ENCODE data around the gene SPEG.
"Not testable (repeated sequence)": the region's sequence is repeated elsewhere in the genome, so short reads cannot be mapped to it uniquely, and the experiment has no call there.

The SPEG gene

DNA sequence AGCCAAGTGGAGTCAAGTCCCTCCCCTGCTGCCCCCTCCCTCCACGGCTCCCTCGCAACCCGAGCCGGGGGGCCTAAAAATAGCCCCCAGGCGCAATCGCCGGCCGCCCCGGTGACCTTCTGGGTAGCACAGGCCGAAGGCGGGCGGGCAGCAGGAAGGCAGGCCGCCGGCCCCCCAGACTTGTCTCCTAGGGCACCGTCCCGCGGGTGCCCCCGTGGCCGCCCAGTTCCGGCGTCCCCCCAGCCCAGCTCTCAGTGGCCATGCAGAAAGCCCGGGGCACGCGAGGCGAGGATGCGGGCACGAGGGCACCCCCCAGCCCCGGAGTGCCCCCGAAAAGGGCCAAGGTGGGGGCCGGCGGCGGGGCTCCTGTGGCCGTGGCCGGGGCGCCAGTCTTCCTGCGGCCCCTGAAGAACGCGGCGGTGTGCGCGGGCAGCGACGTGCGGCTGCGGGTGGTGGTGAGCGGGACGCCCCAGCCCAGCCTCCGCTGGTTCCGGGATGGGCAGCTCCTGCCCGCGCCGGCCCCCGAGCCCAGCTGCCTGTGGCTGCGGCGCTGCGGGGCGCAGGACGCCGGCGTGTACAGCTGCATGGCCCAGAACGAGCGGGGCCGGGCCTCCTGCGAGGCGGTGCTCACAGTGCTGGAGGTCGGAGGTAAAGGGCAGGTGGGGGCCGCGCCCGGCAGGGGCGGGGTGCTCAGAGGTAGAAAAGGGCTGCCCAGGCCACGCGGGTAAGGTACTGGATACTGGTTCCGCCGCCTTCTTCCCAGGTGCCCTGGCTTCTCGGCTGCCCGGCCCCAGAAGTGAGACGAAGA, at the start of gene SPEG:
Gene SPEG (plus strand): TSS at position 126 of the 808 bp plus-strand sequence. CDS start 135 bp downstream, at position 261.
- no peak for DNase-seq

DNA sequence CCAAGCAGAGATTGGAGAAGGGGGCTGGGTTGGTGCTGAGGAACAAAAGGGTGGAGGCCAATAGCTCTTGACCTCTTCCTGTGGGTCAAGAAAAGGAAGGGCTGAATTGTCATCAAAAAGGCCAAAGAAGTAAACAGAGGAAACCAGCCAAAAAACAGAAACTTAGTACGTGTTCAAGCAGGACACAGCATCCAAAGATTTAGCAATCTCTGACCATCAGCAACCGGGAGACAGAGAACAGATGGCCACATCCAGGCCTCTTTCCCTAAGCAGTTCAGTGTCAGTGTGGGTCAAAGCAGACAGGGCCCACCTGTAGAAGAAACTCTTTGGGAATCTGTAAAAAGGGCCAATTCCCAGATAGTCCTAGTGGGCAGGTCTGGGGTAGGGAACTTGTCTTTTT, 49.8 kb upstream of the SPEG start:
- no peak for DNase-seq

DNA sequence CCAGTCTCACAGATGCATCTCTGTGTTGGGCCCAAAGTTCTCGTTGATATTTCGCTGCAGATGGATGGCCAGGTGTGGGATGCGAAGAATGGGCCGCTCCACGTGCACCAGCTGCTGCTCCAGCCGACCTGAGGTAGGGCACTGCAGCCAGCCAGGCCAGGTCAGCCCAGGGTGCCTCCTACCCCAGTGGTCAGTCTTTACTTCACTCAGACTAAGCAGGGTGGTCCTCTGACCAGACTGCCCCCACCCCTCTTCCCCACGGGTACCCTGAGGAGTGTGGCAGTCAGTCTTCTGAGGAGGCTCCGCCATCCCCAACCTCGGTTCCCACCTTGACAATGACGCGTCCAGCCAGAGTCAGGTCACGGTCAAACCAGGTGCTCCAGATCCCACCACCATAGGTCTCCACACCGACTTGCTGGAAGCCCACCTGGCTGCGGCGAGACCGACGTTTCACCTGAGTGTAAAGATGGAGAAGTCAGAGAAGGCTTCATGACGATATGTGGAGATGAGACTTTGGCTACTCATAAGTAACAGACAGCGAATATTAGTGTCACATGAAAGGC, 48.6 kb upstream of the SPEG start:
- no peak for DNase-seq

DNA sequence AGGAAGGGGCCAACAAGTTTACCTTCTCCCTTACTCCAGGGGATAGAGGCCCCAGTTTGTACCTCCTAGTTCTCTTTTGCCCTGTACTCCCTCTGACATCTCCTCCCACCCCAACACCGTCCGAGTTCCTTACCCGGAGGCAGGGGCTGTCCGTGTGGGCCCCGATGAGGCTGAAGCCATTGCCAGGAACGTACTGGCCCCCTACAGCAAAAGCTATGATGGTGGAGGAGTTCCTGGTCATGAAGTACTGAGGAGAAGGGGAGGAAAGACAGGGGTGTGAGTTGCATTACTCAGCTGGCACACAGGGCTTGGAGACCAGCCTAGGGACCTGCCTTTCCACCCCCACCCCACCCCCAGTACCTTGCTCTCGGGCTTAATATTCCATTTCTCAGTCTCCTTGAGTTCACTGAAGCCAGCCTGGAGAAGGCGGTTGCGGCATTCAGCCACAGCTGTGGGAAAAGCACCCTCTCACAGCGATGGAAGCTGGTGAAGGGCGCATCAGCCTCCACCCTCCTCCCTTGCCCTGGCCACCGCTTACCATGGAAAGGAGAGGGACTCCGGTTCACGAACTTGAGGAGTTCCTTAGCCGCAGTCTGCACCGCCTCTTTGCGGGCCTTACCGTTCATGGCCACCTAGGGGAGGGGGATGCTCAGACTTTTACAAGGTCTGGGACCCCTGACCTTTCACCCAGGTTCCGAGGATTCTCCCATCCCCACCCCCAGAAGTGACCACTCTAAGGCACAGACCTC, 47.9 kb upstream of the SPEG start:
- DNase-seq: peak; percentile 31

DNA sequence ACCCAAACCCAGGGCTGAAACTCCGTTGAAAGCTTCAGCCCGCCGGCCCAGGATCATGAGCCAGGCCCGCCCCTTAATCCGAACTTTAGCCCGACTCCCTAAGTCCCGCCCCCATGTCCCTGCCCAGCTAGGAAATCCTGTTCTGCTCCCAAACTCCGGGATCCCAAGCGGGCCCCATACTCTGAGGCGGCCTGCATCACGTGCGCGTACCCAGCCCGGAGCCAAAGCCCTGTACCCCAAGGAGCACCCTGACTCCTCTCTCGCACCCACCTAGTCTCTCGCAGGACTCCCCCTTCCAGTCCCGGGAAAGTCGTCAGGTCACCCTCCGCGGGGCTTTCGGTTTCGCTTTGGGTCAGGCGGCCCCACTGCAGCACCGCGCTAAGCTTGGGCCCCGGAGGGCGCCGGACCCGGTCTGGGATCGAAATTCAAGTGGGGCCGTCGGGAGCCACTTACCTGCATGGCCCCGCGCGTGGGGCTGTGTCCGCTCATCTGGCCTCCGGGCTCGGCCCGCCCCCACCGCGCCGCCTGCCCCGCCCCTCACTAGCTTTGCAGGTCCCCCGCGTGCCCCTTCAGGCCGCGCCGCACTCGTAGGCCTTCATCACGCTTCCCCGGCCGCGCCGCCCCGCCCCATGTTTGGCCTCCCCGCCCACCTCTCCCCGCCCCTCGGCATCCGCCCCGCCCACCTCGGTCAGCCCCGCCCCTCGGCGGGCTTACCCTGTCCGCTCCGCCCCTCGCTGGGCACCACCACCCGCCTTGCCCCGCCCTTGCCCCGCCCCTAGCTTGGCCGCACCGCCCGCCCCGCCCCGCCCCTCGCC, 47.1 kb upstream of the SPEG start, which contains the start of gene DNPEP:
Gene DNPEP (minus strand): TSS at position 607 of the 815 bp plus-strand sequence. CDS start 118 bp downstream, at position 489.
- peak; percentile 97 for DNase-seq

DNA sequence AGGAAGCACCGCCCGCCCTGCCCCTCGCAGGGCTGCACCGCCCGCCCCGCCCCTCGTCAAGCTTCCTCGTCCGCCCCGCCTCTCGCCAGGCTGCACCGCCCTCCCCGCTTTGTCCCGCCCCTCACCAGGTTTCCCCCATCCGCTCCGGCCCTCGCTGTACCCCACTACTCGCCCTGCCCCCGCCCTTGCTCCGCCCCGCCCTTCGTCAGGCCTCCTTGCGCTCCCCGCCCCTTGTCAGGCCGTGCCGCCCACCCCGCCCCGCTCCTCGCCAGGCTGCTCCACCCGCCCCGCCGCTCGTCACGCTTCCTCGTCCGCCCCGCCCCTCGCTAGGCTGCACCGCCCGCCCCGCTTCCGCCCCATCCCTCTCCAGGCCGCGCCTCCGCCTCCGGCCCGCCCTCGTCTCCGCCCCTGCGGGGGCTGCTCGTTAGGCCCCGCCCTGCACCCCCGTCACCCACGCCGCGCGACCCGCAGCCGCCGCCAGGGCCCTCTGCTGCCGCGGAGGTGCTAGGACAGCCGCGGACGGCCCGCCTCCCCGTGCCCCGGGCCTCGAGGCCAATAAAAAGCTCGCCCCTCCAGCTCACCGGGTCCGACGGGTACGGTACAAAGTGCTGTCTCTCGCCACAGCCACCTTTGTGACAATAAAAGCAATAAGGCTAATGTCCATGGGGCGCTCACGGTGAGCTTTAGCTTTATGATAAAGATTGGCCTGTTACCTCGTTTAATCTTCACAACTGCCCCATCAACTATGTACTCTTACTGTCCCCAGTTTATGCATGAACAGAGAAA, 46.3 kb upstream of the SPEG start:
- DNase-seq: peak; percentile 99

DNA sequence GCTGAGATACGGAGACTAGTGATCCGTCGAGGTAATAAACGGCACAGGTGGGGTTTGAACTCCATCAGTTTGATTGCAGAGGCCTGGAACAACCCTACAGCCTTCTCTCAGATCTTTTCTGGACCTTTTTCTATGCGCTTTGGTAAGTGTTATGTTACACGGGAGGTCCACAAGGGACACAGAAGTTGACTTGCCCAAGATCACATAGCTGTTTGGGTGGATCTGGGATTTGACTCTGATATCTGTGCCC, 45.8 kb upstream of the SPEG start:
- no peak for DNase-seq

DNA sequence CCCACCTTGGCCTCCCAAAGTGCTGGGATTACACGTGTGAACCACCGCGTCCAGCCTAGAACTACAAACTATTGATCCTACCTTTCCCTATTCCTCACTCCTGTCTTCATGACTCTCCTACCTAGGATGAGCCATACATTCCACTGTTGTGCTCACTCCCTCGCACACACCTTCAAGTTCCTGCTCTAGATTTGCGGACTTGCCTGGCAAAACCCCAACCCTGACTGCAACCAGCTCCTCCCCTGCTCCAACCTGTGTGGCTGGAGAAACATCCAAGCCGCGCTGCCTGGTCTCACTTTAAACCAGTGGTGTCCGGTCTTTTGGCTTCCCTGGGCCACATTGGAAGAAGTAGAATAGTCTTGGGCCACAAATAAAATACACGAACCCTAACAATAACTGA, 41.9 kb upstream of the SPEG start:
- no peak for DNase-seq

DNA sequence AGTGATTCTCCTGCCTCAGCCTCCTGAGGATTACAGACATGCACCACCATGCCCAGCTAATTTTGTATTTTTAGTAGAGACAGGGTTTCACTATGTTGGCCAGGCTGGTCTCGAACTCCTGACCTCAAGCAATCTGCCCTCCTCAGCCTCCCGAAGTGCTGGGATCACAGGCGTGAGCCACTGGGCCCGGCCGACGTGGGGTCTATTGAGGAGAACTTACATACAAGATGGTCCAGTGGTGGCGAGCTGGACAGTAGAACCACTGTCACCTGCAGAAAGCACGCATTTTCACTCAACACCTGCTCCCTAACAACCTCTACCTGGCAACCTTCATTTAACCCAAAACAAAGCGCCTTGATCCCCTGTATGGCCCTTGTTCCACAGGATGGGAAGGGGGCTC, 39.6 kb upstream of the SPEG start:
- DNase-seq: not testable (repeated sequence)

DNA sequence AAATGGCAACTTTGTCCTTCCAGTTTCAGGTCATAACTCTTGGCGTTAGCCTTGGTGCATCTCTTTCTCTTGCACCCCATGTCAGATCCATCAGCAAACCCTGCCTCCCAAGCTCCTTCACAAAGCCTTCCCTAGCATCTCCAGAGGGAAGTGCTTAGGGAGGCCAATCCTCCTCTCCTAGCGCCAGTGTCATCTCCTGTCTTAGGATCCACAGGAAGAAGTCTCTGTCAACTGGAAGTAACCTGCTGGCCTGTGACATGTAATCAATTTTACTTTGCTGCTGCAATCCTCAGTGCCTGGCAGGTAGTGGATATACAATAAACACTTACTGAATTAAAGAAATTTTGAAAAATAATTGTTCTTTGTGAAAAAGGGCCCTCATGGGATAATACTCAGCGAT, 39.0 kb upstream of the SPEG start:
- DNase-seq: no peak

DNA sequence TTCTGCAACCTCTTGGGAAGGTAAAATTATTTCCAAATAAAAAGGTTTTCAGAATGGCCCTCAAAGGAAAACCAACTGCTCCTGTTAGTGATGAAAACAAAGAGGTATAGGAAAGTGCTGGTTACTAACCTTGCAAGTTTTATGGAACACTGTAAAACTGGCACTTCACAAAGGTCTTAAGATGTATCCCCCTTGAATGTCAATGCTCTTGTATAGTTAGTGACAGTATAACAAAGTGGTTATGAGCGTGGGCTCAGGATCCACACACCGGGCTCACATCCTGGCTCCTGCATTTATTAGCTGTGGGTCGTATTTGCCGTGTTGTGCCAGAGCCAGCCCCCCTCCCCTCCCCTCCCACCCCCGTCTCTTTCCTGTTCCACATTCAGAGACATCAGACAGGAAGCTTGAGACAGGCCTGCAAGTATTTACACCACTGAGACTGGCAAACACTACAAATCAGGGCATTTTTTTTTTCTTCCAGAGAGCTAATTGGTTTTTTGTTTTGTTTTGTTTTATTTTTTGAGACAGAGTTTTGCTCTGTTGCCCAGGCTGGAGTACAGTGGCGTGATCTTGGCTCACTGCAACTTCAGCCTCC, 37.7 kb upstream of the SPEG start:
- DNase-seq: no peak

DNA sequence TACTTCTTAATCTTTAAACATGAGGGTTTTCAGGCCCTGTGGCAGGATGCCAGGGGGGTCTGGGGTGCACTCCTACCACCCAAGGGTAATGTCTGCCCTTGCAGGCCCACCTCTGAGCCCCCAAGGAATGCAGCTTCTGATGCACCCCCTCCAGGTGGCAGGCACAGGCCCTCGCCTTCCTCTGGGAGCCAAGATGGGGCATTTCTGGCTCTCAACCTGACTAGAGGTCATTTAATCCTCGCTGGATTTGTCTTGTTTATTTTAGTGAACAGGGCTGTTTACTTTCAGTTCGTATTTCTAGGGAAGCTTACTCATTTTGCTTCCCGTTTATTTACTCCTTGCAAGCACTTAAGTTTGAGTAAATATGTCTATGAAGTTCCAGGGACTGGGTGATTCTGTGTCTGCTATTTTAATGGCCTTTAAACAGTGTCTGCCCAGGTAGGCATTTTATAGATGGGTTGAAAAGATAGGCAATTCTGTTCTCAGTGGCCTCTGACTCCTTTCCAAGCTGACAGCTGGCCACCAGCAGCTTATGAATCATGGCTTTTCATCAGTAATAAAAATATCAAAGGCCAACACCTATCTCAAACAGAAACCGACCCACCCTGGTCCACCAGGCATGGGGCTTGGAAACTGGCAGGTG, 35.8 kb upstream of the SPEG start:
- DNase-seq: no peak

DNA sequence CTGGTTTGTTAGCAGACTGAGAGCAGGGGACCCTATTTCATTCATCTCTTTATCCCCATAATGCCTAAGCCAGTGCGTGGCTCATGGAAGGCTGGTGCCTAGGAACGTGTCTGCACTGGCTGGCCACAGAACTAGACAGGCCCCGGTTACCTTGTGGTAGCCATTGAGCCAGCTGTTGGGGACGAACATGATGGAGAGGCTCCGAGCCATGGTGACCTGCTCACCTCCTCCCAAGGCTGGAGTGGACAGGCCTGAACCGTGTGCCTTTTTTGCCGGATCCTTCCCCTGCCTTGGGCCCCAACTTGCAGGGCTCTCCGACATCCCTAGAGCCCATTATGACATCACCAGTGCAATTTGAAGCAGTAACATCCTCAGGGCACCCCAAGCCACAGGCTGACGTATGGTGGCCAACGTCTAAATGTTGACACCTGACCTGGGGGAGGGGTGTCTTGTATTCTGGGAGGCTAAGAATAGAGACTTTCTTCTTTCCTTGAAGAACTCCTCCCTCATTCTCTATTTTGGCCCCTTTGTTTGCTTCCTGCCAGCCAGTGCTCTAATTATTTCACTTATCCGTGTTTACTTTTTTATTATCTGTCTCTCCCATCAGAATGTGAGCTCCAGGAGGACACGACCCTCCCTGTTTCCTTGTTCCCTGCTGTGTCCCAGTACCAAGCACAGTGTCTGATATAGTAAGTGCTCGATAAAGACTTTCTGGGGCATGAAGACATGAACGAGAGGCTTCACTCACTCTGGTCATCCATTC, 34.7 kb upstream of the SPEG start:
- DNase-seq: no peak

DNA sequence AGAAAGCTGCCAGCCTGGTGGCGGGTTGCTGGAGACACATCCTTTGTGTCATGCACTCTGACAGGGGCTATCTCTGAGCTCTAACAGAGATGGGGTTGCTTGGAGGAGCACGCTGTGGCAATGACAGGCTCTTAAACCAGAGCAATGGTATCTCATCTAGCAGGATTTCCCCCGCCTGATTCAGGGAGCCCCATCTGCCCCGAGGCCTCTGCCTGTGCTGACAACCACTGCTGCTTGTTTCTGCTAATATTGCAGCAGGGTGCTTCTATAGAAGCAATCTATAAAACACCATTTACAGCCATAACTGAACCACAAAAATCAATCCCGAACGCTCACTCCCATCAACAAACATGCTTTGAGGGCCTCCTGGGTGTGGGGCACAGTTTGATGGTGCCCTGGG, 34.1 kb upstream of the SPEG start:
- no peak for DNase-seq

DNA sequence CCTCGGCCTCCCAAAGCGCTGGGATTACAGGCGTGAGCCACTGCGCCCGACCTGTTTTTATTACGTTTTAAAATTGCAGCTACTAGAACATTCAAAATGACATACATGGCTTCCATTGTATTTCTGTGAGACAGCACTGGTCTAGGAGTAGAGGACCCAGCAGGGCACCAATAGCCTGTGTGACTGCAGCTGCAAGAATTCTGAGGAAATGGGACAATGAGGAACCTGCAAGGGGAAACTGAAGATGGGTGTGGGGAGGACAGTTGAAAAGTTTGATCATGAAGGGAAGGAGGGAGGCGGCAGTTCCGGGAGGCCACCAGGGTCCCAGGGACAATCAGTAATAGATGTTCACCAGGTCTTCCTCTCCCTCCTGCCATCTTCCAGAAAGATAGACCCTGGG, 33.0 kb upstream of the SPEG start:
- DNase-seq: no peak

DNA sequence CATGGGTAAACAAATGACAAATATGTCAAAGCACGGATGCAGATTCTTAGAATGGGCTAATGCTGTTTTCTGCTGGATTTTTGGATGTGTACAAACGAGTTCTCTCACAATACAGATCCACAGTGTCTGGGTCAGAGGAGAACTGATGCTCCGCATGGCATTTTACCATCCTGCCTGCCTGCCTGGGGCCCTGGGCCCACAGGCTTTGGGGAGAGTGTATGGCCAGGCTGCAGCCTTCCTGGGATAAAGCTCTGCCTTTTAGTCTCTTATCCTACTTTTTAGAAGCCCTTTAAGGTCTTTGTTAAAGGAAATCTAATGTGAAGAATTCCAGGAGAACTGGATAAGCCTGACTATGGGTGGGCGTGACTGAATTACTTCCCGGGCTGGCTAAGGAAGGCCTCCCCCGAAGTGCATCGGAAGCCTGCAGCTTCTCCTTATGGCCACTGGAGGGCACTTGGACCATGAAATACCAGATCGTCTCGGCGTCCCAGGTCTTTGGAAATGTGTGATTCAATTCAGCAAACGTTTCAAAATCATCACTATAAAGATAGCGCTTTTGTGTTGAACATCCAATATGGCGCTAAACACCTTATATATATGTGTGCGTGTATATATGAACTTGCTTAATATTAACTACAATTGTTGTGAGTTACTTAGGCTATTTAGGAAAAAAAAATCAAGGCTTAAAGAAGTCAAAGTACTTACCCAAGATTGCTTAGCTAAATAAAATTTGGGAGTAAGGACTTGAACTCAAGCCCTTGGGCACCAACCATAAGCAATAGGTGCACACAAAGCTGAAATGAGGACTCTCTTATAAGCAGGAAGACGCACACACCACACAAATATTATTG, 31.8 kb upstream of the SPEG start:
- DNase-seq: peak; percentile 70

DNA sequence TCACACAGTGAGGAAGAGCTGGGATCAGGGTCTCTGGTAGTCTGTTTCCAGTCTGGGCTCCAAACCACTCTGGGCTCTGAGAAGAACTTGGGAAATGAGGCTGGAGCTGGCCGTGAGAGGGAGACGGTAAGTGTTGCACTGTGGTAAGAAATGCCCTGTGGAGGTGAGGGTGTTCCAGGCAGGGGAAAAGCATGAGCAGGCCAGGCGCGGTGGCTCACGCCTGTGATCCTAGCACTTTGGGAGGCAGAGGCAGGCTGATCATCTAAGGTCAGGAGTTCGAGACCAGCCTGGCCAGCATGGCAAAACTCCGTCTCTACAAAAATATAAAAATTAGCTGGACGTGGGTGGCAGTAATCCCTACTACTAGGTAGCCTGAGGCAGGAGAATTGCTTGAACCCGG, 30.8 kb upstream of the SPEG start:
- DNase-seq: no peak

DNA sequence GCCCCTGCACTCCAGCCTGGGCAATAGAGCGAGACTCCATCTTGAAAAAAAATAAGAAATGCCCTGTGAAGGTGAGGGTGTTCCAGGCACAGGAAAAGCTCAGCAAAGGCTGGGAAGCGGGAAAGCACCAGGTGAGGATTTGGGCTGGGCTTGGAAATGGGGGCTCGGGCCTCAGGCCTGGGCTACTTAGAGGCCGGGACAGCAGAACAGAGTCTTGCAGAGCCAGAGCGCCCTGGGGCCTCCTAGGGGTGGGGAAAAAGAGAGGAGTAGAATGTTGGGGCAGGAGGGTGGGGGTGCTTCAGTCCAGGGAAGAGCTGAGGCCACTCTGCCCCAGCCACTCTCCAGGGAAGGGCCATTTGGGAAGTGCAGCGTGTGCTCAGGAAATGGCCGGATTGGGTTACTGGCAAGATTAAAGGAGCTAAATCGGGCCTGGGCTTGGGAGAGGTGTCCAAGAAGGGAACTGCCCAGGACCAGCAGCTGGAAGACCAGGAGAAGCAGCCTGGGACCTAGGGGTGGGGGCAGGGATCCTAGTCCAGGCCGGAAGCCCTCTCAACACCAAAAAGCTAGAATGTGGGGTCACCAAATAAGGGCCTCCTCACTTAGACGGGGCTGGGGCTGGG, 30.2 kb upstream of the SPEG start:
- DNase-seq: no peak

DNA sequence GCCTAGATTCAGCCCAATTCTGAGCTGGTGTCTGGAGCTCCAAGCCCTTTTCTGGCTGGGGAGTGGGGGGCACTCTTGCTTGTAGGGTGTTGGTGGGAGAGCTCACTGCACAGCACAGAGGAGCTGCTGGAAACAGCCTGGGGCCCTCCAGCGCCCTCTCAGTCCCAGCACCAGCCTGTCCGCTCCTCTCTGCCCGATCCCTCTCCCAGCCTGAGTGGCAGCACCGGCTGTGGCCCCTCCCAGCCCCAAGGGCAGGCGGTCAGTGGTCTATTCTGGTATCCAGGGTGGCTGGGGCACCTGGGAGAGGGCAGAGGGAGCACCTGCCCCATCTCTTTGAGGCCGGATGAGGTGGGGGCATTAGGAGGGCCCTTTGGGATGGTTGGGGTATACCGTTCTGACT, 29.7 kb upstream of the SPEG start:
- DNase-seq: no peak
